Effector CD4-positive, alpha-beta T cell (primary cell): Measurements from ENCODE around the gene YBX3.

Experiments used
- DNase-seq: peaks from one replicate; pipeline ENCODE4 v3.0.0-alpha.2; 2020

The YBX3 gene

GRCh38 chr12:10668526-10668925 is 54.6 kb downstream of the YBX3 start:
- DNase-seq, result no peak

- DNase-seq, result no peak
These were observed 55.5 kb downstream of the YBX3 start for GRCh38 chr12:10667581-10667980.

GRCh38 chr12:10664499-10664898 is 58.6 kb downstream of the YBX3 start:
- DNase-seq, result no peak

GRCh38 chr12:10663869-10664268 is 59.3 kb downstream of the YBX3 start:
- no peak for DNase-seq

- DNase-seq, result no peak
These were observed 61.8 kb downstream of the YBX3 start for GRCh38 chr12:10661338-10661737.

- DNase-seq, result no peak
These were observed 69.1 kb downstream of the YBX3 start for GRCh38 chr12:10654003-10654402.

GRCh38 chr12:10652192-10652591 is 70.9 kb downstream of the YBX3 start:
- no peak for DNase-seq
